Ectodermal cell (in vitro differentiated cells): Measurements from ENCODE around the gene MRPS7.
"Not testable (repeated sequence)": the region's sequence is repeated elsewhere in the genome, so short reads cannot be mapped to it uniquely, and the experiment has no call there.

ENCODE experiments used
- H3K27ac ChIP-seq: 2 replicates; pipeline ENCODE4 v1.7.0; 2013; ENCODE audit warnings: mild to moderate bottlenecking, low read depth, low read length; ENCODE audit not compliant: insufficient read depth, poor library complexity, severe bottlenecking
- H3K27me3 ChIP-seq: 2 replicates; pipeline ENCODE4 v1.7.0; 2013; ENCODE audit warnings: mild to moderate bottlenecking, low read length; ENCODE audit not compliant: insufficient read depth, control insufficient read depth, poor library complexity, severe bottlenecking
- H3K36me3 ChIP-seq: one replicate; pipeline ENCODE4 v1.7.0; 2013; ENCODE audit warnings: low read length; ENCODE audit not compliant: control insufficient read depth, insufficient read depth
- H3K4me1 ChIP-seq: one replicate; pipeline ENCODE4 v1.7.0; 2013; ENCODE audit warnings: low read length; ENCODE audit not compliant: control insufficient read depth, insufficient read depth
- H3K4me3 ChIP-seq: 2 replicates; pipeline ENCODE4 v1.7.0; 2013; ENCODE audit warnings: low read depth, low read length, control low read depth; ENCODE audit not compliant: insufficient read depth
- H3K9me3 ChIP-seq: 2 replicates; pipeline ENCODE4 v1.7.0; 2013; ENCODE audit warnings: mild to moderate bottlenecking, low read length, moderate library complexity; ENCODE audit not compliant: control insufficient read depth
- WGBS, 2 experiments: methylation state at CpG; one replicate each; pipeline ENCODE4 v1.1.7; 2013; ENCODE audit warnings: missing lambda C conversion rate in 2 of 2; 5-methylcytosine and 5-hydroxymethylcytosine counted together

MRPS7 gene

DNA sequence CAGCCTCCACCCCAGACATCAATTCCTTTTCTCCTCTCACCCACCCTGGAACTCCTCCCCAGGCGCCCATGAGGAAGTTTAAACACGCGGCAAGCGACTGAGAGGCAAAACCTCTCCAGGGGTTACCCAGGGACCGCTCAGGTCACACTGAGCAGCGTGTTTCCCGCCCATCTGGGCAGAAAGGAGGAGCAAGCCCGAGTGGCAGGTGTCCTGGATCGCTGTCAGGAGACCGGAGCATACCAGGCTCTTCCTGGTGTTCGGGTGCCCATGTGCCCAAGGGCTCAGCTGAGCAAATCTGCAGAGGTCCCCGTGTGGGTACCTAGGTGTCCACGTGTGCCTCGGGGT, 27.1 kb downstream of the MRPS7 start:
- 1% methylated on average over 14 of the region's 14 CpGs for WGBS, 2 experiments

DNA sequence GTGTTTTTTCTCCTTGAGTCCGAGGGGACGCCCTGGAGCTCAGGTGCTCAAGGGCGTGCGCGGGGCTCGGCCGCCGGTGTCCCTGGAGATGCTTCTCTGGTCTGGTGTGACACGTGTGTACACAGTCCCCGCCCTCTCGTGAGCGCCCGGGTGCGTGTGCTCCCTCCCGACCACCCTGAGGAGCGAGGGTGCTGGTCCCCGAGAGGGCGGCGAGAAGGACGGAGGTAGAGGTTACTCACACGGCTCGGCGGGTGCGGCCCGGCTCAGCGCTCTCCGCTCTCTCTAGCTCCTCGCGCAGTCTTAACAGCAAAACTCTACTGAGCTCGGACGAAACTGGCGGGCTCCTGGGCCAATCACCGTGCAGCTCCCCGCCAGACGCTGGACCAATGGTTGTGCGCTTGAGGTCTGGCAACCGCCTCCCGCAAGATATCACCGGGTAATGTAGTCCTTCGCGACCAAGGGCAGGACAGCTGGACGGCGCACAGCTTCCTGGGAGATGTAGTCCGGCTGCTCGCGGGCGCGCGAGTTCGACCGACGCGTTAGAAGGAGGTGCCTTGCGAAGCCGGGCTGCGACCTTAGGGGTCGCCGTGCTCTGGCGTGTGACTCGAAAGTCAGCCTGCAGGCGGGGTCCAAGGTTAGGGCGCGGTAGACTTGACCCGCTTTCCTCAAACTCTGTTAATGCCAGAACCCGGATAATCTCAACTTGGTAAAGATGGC, 27.6 kb downstream of the MRPS7 start, which contains the start of gene SLC25A19:
SLC25A19 (minus strand) TSS at position 319 of the 717 bp plus-strand sequence. CDS start 2,669 bp downstream, outside the sequence.
- WGBS, 2 experiments: 0 to 1% methylated on average over 65 of the region's 65 CpGs
- Histone ChIP-seq H3K4me3 (peak within 1 kb of the TSS; percentile 88), H3K4me1 (no peaks in the 10 kb centered on the region), H3K27me3 (peaks cover 18% of the 10 kb centered on the region), H3K36me3 (no peaks in the 10 kb centered on the region), H3K27ac (no peak within 1 kb of the TSS), H3K9me3 (no peaks in the 10 kb centered on the region)

More for the DNA sequence above, 27.1 kb downstream of the MRPS7 start:
- Histone ChIP-seq H3K27ac (no peak overlapping the region), H3K4me3 (peak overlapping the region; percentile 88), H3K36me3 (no peaks in the 10 kb centered on the region), H3K9me3 (no peaks in the 10 kb centered on the region), H3K4me1 (no peaks in the 10 kb centered on the region), H3K27me3 (peaks cover 18% of the 10 kb centered on the region)

DNA sequence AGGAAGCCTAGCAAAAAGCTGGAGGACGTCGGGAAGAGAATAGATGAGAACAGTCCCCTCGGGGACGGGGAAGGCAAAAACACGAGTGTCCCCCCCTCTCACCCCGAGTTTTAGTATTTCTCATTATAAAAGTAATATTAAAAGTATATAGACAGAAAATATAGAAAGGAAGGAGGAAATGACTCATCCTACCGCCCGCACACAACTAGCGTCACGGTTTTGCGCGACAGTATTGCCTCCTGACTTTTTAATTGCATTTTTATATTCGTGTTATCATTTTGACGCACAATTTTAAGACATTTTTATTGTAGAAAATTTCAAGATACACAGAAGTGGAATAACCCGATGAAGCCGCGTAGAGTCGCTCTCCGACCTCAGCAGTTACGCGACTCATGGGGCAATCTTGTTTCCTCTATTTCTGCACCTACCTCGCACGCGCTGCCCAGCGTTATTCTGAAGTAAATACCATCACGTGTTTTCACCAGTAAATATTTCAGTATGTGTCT, 28.2 kb downstream of the MRPS7 start:
- H3K4me1 ChIP-seq: no peaks in the 10 kb centered on the region
- no peak overlapping the region for H3K27ac ChIP-seq

DNA sequence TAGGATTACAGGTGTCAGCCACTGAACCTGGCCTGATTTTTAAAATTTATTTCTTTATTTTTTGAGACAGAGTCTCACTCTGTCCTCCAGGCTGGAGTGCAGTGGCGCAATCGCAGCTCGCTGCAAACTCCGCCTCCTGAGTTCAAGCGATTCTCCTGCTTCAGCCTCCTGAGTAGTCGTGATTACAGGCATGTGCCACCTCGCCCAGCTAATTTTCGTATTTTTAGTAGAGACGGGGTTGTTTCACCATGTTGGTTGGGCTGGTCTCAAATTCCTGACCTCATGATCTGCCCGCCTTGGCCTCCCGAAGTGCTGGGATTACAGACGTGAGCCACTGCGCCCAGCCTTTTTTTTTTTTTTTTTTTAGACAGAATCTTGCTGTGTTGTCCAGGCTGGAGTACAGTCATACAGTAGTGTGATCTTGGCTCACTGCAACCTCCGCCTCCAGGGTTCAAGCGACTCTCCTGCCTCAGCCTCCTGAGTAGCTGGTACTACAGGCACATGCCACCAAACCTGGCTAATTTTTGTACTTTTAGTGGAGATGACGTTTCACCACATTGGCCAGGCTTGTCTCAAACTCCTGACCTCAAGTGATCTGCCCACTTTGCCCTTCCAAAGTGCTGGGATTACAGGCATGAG, 31.2 kb downstream of the MRPS7 start:
- not testable (repeated sequence) for H3K36me3 ChIP-seq, H3K4me3 ChIP-seq, H3K4me1 ChIP-seq, H3K27ac ChIP-seq, H3K9me3 ChIP-seq
- peaks cover 18% of the 10 kb centered on the region for H3K27me3 ChIP-seq
- 83 to 87% methylated on average over 16 of the region's 16 CpGs for WGBS, 2 experiments

More for the DNA sequence above, 28.2 kb downstream of the MRPS7 start:
- H3K36me3 ChIP-seq: no peaks in the 10 kb centered on the region
- H3K9me3 ChIP-seq: no peaks in the 10 kb centered on the region
- H3K27me3 ChIP-seq: peaks cover 18% of the 10 kb centered on the region
- 72 to 78% methylated on average over 23 to 25 of the region's 26 CpGs for WGBS, 2 experiments
- H3K4me3 ChIP-seq: peak overlapping the region; percentile 88

DNA sequence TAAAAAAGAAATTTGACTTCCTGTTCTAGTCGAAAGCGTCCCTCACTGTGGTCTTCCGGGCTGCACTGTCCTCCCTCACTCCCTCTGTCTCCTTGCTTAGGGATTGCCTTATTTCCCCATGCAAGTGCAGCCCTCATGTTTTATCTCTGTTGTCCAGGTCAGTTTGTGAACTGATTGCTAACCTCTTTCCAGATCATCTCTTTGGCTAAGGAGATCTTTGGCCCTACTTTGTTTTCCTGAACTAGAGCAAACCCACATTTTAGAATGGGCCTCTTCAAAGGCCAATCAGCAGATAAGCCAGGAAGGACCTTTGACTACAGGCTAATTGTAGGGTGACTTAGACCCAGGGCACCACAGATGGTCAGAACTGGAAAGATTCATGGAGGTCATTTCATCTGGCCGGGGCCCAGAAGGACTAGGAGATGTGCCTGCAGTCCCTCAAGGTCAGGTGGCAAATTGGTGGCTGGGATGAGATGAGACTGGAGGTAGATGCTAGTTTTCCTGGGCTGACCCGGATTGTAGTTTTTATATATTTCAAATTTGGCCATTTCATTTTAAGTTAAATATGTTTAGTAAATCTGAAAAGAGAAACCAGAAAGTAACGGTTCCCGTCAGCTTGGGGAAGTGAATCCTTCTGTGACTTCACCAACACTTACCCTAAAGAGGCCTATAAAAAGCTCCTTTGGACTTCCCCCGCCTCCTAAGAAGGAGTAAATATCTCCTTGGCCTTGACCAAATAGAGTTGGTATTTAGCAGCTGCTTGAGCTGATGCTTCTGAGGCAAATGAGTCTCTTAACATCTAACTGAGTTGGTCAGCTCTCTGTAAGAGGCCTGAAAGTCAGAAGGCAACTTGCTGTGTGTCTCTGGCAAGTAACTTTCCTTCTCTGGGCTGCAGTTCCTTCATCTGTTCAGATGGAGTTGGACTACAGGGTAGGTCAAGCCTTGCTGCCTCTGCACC, 33.8 kb downstream of the MRPS7 start:
- H3K27ac ChIP-seq: no peak overlapping the region
- H3K4me3 ChIP-seq: no peak overlapping the region
- no peaks in the 10 kb centered on the region for H3K36me3 ChIP-seq
- no peaks in the 10 kb centered on the region for H3K9me3 ChIP-seq
- no peaks in the 10 kb centered on the region for H3K27me3 ChIP-seq
- WGBS, 2 experiments: 92 to 93% methylated on average over 7 to 8 of the region's 8 CpGs
- H3K4me1 ChIP-seq: no peaks in the 10 kb centered on the region

DNA sequence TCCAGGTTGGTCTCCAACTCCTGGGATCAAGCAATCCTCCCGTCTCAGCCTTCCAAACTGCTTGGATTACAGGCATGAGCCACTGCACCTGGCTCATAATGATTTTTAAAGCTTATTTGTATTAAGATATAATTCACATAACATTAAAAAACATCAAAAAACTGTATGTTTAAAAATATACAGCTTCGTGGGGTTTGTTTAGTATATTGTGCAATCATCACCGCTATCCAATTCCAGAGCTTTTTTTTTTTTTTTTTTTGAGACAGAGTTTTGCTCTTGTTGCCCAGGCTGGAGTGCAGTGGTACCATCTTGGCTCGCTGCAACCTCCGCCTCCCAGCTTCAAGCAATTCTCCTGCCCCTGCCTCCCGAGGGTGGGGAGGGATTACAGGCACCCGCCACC, 38.6 kb downstream of the MRPS7 start:
- no peaks in the 10 kb centered on the region for H3K36me3 ChIP-seq
- H3K9me3 ChIP-seq: no peaks in the 10 kb centered on the region
- WGBS, 2 experiments: 72 to 75% methylated on average over 6 to 7 of the region's 7 CpGs
- no peak overlapping the region for H3K27ac ChIP-seq
- H3K4me3 ChIP-seq: no peak overlapping the region
- no peaks in the 10 kb centered on the region for H3K27me3 ChIP-seq
- no peaks in the 10 kb centered on the region for H3K4me1 ChIP-seq

DNA sequence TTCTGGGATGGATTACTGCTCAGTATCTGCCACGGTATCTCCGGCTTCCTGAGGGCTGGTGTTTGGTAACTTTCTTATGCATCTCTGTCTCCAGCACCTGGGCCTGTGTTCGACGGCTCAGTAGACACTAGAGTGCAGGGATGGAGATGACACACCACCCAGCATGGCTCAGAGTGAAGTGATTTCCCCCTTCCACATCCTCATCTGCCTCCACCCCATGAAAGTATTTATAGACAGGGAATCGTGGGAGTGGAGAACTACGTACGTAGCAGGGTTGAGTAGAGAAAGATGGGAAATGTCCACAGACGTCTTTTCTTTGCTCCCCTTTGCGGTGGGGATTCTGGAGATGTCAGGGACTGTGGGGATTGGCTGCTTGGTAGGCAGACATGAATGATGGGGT, 39.4 kb downstream of the MRPS7 start:
- no peaks in the 10 kb centered on the region for H3K9me3 ChIP-seq
- H3K27ac ChIP-seq: no peak overlapping the region
- no peaks in the 10 kb centered on the region for H3K4me1 ChIP-seq
- H3K27me3 ChIP-seq: no peaks in the 10 kb centered on the region
- no peak overlapping the region for H3K4me3 ChIP-seq
- H3K36me3 ChIP-seq: no peaks in the 10 kb centered on the region
- WGBS, 2 experiments: 92 to 94% methylated on average over 9 of the region's 9 CpGs

DNA sequence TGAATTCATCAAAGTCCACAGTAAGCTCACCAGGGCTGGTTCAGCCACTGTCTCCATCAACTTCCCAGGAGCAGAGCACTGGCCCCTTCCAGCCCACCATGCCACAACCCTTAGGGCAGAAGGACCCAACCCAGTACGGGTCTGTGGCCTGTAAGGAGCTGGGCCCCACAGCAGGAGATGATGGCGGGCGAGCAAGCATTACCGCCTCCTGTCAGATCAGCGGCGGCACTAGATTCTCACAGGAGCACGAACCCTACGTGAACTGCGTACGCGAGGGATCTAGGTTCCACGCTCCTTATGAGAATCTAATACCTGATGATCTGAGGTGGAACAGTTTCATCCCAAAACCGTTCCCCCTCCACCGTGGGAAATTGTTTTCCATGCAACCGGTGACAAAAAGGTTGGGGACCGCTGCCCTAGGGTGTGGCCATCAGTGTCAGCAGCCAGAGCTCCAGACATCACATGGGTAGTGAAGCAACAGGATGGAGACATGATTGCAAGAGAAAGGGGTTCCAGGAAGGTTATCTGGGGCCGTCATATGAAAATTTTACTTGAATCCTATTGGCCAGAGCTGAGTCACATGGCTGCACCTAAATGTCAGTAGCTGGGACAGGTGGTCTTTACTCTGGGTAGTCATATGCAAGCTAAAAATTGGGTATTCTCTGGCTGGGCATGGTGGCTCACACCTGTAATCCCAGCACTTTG, 40.0 kb downstream of the MRPS7 start:
- H3K27me3 ChIP-seq: no peaks in the 10 kb centered on the region
- no peaks in the 10 kb centered on the region for H3K4me1 ChIP-seq
- no peak overlapping the region for H3K4me3 ChIP-seq
- 89 to 90% methylated on average over 17 of the region's 17 CpGs for WGBS, 2 experiments
- H3K9me3 ChIP-seq: no peaks in the 10 kb centered on the region
- no peak overlapping the region for H3K27ac ChIP-seq
- H3K36me3 ChIP-seq: no peaks in the 10 kb centered on the region

DNA sequence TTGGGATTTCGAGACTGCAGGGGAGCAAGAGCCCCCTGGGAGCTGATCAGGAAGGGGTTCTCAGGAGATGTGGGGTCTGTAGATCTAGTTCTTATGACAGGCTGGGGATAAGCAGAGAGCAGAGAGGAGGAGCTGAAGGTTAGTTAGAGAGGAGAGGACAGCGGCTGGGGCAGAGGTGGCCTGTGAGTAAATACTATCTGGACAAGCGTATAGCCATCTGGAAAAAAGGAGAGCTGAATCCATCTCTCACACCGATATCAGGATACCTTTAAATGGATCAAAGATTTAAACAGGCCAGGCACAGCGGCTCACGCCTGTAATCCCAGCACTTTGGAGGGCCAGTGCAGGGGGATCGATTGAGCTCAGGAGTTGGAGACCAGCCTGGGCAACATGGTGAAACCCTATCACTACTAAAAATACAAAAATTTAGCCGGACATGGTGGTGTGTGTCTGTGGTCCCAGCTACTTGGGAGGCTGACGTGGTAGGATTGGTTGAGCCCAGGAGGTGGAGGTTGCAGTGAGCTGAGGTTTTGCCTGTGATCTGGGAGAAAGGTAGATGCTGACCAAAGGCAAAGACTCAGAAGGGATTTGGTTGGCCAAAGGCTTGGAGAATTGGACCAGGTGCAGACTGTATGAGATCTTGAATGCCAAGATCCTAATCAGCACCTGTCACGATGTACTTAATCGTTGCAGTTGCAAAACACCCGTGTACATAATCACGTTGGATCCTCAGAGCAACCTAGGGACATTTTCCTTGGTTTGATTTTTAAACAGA, 46.5 kb downstream of the MRPS7 start:
- no peak overlapping the region for H3K27ac ChIP-seq
- H3K4me3 ChIP-seq: no peak overlapping the region
- 85 to 88% methylated on average over 13 of the region's 13 CpGs for WGBS, 2 experiments
- H3K27me3 ChIP-seq: no peaks in the 10 kb centered on the region
- H3K9me3 ChIP-seq: no peaks in the 10 kb centered on the region
- H3K4me1 ChIP-seq: no peaks in the 10 kb centered on the region
- H3K36me3 ChIP-seq: no peaks in the 10 kb centered on the region
